Fibroblast of lung (primary cell): ENCODE data around the gene TMEM178B.

Experiments used
- EZH2 ChIP-seq: IDR thresholded peaks from 2 replicates; pipeline ENCODE4 v1.5.1; 2012; ENCODE audit warnings: low read length, control low read depth, mild to moderate bottlenecking; ENCODE audit errors: missing control alignments
- TF ChIP-seq, protein P1 (sequence below), 2 donors: IDR thresholded peaks in 1 of 2; conservative IDR thresholded peaks in 1 of 2; 1 replicate in 1 of 2; 2 replicates in 1 of 2; pipeline ENCODE4 v1.5.1; 2011 to 2012; ENCODE audit warnings: low read length in 2 of 2, control low read depth in 1 of 2, inconsistent platforms in 1 of 2, low read depth in 1 of 2, mild to moderate bottlenecking in 1 of 2

DNA sequence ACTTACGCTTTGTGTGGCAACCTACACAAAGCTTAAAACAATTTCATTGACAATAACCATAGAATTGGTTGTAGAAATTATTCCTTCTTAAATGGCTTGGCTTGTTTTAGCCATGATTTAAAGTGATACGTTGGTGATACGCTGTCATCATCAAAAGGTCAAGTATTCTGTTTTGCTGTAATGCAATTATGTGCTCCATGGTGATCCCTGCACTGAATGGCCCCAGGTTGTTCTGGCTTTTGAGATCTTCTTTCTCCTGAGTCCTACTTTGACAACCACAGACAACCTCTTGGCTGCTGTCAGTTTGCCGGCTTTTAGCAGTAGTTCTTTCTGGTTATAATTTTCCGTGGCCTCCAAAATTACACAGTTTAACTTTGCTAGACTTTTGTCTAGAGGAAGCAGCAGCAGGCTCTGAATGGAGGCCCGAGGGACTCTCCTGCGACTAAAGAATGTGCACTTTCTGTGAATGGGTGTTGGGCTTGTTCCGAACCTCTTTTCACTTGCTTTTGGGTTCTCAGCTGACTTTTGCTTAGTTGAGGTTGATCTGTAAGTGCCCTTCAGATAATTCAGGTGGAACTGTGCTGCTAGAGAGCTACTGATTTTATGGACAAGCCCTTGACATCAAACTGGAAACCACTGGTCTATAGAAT, 104.7 kb downstream of the TMEM178B start:
- TF ChIP-seq, protein P1, sequence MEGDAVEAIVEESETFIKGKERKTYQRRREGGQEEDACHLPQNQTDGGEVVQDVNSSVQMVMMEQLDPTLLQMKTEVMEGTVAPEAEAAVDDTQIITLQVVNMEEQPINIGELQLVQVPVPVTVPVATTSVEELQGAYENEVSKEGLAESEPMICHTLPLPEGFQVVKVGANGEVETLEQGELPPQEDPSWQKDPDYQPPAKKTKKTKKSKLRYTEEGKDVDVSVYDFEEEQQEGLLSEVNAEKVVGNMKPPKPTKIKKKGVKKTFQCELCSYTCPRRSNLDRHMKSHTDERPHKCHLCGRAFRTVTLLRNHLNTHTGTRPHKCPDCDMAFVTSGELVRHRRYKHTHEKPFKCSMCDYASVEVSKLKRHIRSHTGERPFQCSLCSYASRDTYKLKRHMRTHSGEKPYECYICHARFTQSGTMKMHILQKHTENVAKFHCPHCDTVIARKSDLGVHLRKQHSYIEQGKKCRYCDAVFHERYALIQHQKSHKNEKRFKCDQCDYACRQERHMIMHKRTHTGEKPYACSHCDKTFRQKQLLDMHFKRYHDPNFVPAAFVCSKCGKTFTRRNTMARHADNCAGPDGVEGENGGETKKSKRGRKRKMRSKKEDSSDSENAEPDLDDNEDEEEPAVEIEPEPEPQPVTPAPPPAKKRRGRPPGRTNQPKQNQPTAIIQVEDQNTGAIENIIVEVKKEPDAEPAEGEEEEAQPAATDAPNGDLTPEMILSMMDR (conservative IDR thresholded peaks at IDR 0.05 in 1 of 2, IDR thresholded peaks at IDR 0.05 in 1 of 2; ENCODE audit: low read depth in 1 of 2, low read length in 2 of 2) = no peak
- TF ChIP-seq EZH2 = no peak
